ENCODE data around the gene TARBP1. TPM values are rescaled to one million over a fixed set of nuclear protein-coding genes. Genes with fewer than 3 reads are reported as not detected.
A peak's percentile ranks its signal among the peaks of the same experiment; 100 is the strongest.
"Not testable (repeated sequence)": the region's sequence is repeated elsewhere in the genome, so short reads cannot be mapped to it uniquely, and the experiment has no call there.

TARBP1 gene
- total RNA-seq, 1 donor from 2014 or later, result 40.4 TPM

- DNase-seq (ENCODE audit: extremely low read depth, low read depth, low spot score), result not testable (repeated sequence)
These were observed 79.5 kb downstream of the TARBP1 start for GRCh38 chr1:234399515-234399914.

GRCh38 chr1:234398849-234399381 is 80.1 kb downstream of the TARBP1 start:
- no peak for DNase-seq (ENCODE audit: extremely low read depth, low read depth, low spot score)

- DNase-seq (ENCODE audit: extremely low read depth, low read depth, low spot score), result no peak
These were observed 81.2 kb downstream of the TARBP1 start for GRCh38 chr1:234397732-234398131.

- no peak for DNase-seq (ENCODE audit: extremely low read depth, low read depth, low spot score)
These were observed 82.1 kb downstream of the TARBP1 start for GRCh38 chr1:234396871-234397270.

GRCh38 chr1:234396092-234396491 is 82.9 kb downstream of the TARBP1 start:
- no peak for DNase-seq (ENCODE audit: extremely low read depth, low read depth, low spot score)

GRCh38 chr1:234395297-234395696 is 83.7 kb downstream of the TARBP1 start:
- DNase-seq (ENCODE audit: extremely low read depth, low read depth, low spot score), result no peak

- no peak for DNase-seq (ENCODE audit: extremely low read depth, low read depth, low spot score)
These were observed 85.8 kb downstream of the TARBP1 start for GRCh38 chr1:234393190-234393589.

- DNase-seq (ENCODE audit: extremely low read depth, low read depth, low spot score), result no peak
These were observed 90.9 kb downstream of the TARBP1 start for GRCh38 chr1:234388094-234388493.

- DNase-seq (ENCODE audit: extremely low read depth, low read depth, low spot score), result no peak
These were observed 92.9 kb downstream of the TARBP1 start for GRCh38 chr1:234386122-234386521.

GRCh38 chr1:234381699-234382555 is 97.1 kb downstream of the TARBP1 start:
- no peak for DNase-seq (ENCODE audit: extremely low read depth, low read depth, low spot score)

GRCh38 chr1:234379591-234380109 is 99.3 kb downstream of the TARBP1 start:
- not testable (repeated sequence) for DNase-seq (ENCODE audit: extremely low read depth, low read depth, low spot score)

GRCh38 chr1:234375672-234376071 is 103.3 kb downstream of the TARBP1 start:
- no peak for DNase-seq (ENCODE audit: extremely low read depth, low read depth, low spot score)

GRCh38 chr1:234373959-234374254 is 105.1 kb downstream of the TARBP1 start:
- DNase-seq (ENCODE audit: extremely low read depth, low read depth, low spot score), result no peak

GRCh38 chr1:234373064-234373958 is 105.7 kb downstream of the TARBP1 start, which contains the start of gene COA6:
TSS of gene COA6 (plus strand) at chr1:234373456. CDS start at chr1:234373467, 11 bp downstream.
- peak; percentile 92 for DNase-seq (ENCODE audit: extremely low read depth, low read depth, low spot score)

- DNase-seq (ENCODE audit: extremely low read depth, low read depth, low spot score), result no peak
These were observed 106.8 kb downstream of the TARBP1 start for GRCh38 chr1:234372011-234372757.

- no peak for DNase-seq (ENCODE audit: extremely low read depth, low read depth, low spot score)
These were observed 107.6 kb downstream of the TARBP1 start for GRCh38 chr1:234371414-234371813.

- no peak for DNase-seq (ENCODE audit: extremely low read depth, low read depth, low spot score)
These were observed 109.2 kb downstream of the TARBP1 start for GRCh38 chr1:234369784-234370183.

GRCh38 chr1:234369033-234369430 is 109.9 kb downstream of the TARBP1 start:
- no peak for DNase-seq (ENCODE audit: extremely low read depth, low read depth, low spot score)

- DNase-seq (ENCODE audit: extremely low read depth, low read depth, low spot score), result no peak
These were observed 110.5 kb downstream of the TARBP1 start for GRCh38 chr1:234368320-234369032.

- DNase-seq (ENCODE audit: extremely low read depth, low read depth, low spot score), result no peak
These were observed 116.4 kb downstream of the TARBP1 start for GRCh38 chr1:234362558-234362957.

All from glomerular endothelial cell (primary cell).